VCaP (cell line): ENCODE measurements around the gene SYNGR3.

Source experiments
- H3K27ac ChIP-seq: fragments of 450-650 bp; 2 replicates; pipeline ENCODE4 v1.5.1; 2017
- TF ChIP-seq, protein P1 (sequence below): fragments of 450-650 bp; conservative IDR thresholded peaks from 2 replicates; pipeline ENCODE4 v1.5.1; 2017; ENCODE audit warnings: mild to moderate bottlenecking, moderate library complexity

The SYNGR3 gene

DNA sequence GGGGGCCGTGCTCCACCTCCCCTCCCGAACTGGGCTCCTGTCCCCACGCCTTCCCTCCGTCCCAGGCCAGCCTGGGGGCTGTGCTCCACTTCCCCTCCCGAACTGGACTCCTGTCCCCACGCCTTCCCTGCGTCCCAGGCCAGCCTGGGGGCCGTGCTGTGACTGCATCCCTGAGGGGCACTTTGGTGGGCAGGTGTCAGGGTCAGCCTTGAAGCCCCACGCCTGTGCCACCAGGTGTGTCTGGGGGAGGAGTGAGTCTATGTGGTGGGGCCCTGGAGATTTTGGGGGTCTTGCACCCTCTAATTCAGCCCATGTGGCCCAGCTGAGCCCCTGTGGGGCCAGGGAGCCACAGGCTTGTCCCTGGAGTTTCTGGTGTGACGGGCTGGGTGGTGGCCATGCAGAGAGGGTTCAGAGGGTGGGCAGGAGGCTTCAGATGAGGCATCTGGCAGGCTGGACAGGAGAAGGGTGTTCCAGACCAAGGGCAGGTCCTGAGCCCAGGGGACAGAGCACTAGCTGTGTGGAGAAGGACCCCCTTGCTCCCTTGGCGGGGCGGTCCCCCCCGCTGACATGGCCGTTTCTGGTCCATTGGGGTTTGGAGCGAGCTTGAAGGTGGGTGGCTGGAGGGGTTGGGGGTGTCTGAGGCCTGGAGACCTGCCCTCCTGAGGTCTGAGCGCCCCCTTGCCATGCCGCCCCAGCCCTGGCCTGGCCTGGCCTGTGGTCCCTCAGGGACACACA, 45.1 kb downstream of the SYNGR3 start:
- H3K27ac ChIP-seq: peak overlapping the region; percentile 43
- TF ChIP-seq, protein P1, sequence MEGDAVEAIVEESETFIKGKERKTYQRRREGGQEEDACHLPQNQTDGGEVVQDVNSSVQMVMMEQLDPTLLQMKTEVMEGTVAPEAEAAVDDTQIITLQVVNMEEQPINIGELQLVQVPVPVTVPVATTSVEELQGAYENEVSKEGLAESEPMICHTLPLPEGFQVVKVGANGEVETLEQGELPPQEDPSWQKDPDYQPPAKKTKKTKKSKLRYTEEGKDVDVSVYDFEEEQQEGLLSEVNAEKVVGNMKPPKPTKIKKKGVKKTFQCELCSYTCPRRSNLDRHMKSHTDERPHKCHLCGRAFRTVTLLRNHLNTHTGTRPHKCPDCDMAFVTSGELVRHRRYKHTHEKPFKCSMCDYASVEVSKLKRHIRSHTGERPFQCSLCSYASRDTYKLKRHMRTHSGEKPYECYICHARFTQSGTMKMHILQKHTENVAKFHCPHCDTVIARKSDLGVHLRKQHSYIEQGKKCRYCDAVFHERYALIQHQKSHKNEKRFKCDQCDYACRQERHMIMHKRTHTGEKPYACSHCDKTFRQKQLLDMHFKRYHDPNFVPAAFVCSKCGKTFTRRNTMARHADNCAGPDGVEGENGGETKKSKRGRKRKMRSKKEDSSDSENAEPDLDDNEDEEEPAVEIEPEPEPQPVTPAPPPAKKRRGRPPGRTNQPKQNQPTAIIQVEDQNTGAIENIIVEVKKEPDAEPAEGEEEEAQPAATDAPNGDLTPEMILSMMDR: no peak

DNA sequence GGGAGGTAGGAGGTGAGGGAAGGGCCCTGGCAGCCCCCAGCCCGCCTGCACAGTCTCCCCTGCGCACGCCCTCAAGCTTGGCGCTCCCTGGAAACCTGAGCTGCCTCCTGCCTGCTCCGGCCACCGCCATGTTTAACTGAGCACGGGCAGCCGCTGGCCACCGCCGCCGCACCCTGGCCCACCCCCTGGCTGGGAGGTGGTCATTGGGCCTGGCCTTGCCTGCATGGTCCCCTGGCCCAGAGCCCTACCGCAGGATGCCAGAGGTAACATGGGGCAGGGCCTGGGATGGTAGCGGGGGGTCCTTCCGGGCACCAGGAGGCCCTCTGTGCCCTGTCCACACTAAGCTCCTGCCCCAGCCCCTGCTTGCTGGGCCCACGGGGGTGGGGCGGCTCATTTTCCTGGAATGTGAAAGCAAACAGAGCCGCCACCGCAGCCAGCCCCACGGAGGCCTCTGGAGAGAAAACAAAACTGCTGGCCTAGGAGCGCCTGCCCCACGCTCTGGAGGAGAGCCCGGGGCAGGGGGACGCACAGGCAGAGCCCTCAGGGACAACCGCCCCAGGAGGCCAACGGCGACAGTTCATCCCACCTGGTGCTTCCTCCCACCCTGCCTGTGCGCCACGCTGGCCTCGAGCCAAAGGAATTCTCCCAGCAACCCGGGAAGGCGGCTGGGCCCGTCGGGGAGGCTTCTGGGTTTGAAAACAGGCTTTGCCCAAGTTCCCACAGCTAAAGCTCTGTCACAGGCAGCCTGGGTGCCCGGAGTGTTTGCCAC, 45.8 kb downstream of the SYNGR3 start:
- peak overlapping the region; percentile 43 for H3K27ac ChIP-seq
- TF ChIP-seq, protein P1: no peak

DNA sequence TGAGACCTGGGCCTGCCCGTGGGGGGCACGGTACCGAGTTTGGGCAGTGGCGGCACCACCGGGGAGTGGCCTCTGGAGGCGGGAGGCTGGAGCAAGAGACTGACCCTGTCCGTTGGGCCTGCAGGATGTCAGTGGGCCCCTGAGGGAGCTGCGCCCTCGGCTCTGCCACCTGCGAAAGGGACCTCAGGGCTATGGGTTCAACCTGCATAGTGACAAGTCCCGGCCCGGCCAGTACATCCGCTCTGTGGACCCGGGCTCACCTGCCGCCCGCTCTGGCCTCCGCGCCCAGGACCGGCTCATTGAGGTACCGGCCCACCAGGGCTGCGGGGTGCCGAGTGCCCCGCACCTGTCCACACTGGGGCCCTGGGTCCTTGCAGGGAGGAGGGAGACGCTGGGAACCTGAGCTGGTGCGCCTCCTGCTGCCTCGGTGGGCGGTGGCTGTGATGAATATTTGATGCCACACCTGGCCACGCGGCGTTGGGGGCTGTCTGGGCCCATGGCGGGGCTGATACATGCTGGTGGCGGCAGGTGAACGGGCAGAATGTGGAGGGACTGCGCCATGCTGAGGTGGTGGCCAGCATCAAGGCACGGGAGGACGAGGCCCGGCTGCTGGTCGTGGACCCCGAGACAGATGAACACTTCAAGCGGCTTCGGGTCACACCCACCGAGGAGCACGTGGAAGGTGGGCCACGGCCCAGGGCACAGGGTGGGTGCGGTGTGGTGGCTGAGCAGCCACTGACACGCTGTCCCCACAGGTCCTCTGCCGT, 46.6 kb downstream of the SYNGR3 start:
- peak overlapping the region; percentile 43 for H3K27ac ChIP-seq
- TF ChIP-seq, protein P1: no peak

DNA sequence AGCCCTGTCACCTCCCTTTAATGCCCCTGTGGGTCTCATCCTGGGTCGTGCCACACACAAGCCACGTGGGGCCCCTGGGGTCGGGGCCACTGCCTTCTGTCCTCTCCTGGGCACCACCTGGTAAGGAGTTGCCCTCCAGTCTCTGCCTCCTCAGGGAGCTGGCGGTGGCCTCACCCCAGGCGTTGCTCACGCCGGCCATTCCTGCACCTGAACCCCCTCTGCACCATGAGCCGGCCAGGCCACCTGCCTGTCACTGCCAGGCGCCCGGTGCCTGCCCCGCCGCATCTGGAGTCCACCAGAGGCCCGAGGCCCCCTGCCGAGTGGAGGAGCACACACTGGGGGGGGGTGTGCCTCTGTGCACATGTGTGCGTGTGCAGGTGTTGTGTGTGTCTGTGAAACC, 47.3 kb downstream of the SYNGR3 start:
- TF ChIP-seq, protein P1: no peak
- H3K27ac ChIP-seq: no peak overlapping the region

DNA sequence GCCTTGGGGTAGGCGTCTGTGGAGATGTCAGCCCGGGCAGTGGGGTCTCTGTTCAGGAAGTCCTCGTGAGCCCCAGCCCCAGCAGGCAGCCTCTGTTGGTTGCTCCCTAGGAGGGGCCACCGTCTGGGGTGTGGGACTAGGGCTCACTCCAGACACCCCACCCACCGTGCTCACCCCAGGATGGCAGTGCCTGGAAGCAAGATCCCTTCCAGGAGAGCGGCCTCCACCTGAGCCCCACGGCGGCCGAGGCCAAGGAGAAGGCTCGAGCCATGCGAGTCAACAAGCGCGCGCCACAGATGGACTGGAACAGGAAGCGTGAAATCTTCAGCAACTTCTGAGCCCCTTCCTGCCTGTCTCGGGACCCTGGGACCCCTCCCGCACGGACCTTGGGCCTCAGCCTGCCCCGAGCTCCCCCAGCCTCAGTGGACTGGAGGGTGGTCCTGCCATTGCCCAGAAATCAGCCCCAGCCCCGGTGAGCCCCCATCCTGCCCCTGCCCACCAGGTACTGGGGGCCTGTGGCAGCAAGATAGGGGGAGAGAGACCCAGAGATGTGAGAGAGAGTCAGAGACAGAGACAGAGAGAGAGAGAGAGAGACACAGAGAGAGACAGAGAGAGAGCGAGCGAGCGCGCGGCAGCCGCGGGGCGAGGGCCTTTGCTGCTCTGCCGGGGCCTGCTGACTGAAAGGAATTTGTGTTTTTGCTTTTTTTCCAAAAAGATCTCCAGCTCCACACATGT, 48.0 kb downstream of the SYNGR3 start:
- no peak overlapping the region for H3K27ac ChIP-seq
- TF ChIP-seq, protein P1: no peak

DNA sequence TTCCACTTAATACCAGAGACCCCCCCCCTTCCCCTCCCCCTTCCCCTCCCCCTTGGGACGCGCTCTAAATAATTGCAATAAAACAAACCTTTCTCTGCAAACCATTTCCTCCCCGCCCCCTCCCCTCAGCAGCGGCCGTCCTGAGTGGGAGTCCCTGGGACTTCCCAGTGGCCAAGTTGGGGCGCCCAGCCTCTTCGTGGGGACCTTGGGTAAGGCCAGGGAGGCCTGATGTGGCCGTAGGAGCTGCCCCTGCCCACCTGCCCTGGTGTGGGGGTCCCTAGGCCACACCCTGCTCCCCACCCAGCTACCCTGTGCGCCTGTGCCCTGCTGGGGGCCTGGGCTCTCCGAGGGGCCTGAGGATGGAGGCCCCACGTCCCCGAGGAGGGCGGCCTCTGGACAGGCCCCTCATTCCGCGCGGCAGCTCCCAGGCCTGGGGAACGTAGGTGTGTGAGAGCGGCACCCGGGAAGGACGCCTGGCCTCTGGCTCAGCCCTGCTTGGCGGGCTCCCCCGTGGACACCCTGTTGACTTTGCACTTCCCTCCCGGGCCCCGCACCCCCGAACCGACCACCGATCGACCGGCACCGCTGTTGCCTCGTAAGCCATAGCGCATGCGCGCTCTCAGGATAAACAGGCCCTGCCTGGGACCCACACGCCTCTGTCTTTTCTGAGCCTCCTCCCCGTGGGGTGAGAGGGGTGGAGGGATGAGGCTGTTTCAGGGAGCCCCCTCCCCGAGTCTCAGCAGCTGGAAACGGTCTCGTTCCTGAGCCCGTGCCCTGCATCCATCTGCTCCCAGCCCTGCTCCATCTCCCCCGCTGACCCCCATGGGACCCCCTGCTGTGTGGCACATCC, 48.8 kb downstream of the SYNGR3 start:
- TF ChIP-seq, protein P1: no peak
- H3K27ac ChIP-seq: peak overlapping the region; percentile 83
